ENCODE results near the gene POU3F3.
A peak's percentile ranks its signal among the peaks of the same experiment; 100 is the strongest.

Gene POU3F3

DNA sequence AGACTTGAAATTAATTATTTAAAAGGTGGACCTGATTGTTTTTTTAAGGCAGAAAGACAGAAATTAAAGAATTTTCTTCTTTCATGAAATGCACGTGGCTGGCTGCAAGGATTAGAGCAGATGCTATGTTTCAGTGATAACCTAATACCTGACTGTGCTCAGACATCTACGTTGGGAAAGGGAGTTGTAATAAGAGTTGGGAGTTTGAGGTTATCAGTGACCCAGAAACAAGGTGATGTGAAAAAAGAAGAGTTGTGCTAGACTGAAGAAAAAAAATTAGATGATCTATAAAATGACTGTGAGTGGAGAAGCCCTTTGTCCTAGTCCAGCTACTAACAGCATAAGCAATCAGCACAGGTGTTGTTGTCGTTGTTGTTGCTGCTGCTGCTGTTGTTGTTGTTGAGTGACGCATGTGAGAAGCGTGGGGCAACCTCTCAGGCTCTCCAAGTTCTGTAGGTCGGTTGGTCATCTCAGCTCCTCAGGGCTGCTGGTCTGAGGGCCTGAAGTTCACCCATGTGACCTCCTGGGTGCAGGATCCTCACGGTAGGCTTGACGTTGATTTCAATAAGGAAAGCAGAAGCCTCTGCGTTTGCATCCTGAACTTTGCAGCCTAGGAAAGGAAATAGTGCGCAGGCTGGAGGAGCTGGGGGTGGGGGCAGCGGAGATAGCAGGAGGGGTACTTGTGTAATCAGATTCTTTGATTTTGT lies 7.6 kb downstream of the POU3F3 start:
- ChIA-PET CTCF (interaction anchor here (2.5 kb wide), 1 partner anchor 9 kb away, joined by 11 read pairs; no protein-coding TSS in a partner anchor), POLR2A (no interaction called here)
- Histone ChIP-seq H3K4me3 (ENCODE audit: control insufficient read depth in 1 of 7, extremely low read depth in 1 of 7, insufficient read depth in 4 of 7, low read depth in 2 of 7, low read length in 6 of 7) (no peak overlapping the region), H3K4me1 (ENCODE audit: control extremely low read depth in 1 of 4, control insufficient read depth in 4 of 4, insufficient read depth in 4 of 4, low read length in 3 of 4) (peaks cover 0 to 23% (median 10%) of the 10 kb centered on the region in 4 experiments), H3K27ac (ENCODE audit: insufficient read depth in 1 of 2, low read depth in 1 of 2, low read length in 2 of 2, poor library complexity in 1 of 2, severe bottlenecking in 2 of 2) (no peak overlapping the region), H3K27me3 (replicated peaks in 2 of 5; ENCODE audit: control insufficient read depth in 4 of 5, insufficient read depth in 5 of 5, low read length in 4 of 5) (peaks cover 49 to 98% (median 69%) of the 10 kb centered on the region in 5 experiments), H3K9me3 (ENCODE audit: control extremely low read depth in 1 of 5, control insufficient read depth in 4 of 5, insufficient read depth in 2 of 5, low read depth in 1 of 5, low read length in 4 of 5) (no peaks in the 10 kb centered on the region), H3K36me3 (ENCODE audit: control insufficient read depth in 4 of 4, insufficient read depth in 4 of 4, low read length in 3 of 4) (no peaks in the 10 kb centered on the region)
- WGBS (ENCODE audit: insufficient coverage) = 3% methylated on average over 7 of the region's 11 CpGs
- DNase-seq = peak in 1 of 3 donors; percentile 10

DNA sequence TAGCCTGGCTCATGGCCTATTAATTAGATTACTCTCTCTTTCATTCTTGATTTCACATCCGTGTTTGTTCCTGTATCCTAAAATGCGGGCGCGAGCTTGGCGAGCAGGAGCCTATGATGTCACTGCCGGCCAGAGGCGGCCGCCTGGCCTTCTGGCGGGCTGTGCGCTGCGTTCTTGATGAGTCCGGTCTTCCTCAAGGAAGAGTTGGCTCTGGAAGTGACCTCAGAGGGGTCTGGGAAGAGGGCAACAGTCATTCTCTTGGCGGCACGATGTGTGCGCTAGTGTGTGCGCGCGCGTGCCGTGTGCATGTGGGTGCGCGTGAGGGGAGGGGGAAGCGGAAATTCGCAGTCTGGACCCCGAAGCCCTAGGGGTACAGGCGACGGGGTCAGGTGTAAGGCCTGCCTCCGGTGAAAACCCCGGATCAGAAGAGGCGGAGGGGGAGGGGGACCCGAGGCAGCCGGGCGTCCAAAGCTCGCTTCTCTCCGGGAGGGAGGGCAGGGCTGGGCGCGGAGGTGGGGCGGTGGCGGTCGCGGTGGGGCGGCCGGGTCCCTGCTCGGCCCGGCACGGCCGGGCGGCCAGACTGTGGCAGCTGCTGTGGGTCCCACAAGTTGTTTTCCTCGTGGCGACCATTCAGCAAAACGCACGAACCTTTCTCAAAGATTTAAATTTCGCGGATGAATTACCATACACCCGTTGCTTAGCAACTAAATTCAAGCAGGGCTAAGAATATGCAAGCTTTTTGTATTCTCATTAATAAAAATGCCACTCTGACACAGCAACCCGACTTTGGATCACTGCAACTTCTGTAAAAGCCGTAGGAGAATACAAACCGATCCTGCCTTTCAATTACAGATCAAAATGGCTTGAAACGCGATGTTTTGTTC lies 8.4 kb downstream of the POU3F3 start:
- H3K9me3 ChIP-seq (ENCODE audit: control extremely low read depth in 1 of 5, control insufficient read depth in 4 of 5, insufficient read depth in 2 of 5, low read depth in 1 of 5, low read length in 4 of 5) = no peaks in the 10 kb centered on the region
- H3K27me3 ChIP-seq (replicated peaks in 2 of 5; ENCODE audit: control insufficient read depth in 4 of 5, insufficient read depth in 5 of 5, low read length in 4 of 5) = peaks cover 55 to 98% (median 73%) of the 10 kb centered on the region in 5 experiments

DNA sequence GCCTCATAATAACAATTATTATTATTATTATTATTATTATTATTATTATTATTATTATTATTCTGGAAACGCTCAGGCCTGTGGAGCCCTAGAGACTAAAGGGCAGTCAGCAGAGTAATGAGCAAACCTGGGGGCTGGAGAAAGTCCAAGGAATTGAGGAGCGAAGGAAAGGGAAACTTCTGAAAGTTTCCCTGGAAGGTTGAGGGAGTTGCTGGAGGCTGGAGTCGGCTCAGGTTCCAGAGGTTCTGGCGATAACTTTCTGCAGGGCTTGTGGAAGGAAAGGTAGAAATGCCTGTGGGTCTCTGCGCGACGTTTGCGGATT lies 9.2 kb downstream of the POU3F3 start:
- H3K4me1 ChIP-seq (ENCODE audit: control extremely low read depth in 1 of 4, control insufficient read depth in 4 of 4, insufficient read depth in 4 of 4, low read length in 3 of 4) = peaks cover 0 to 21% (median 12%) of the 10 kb centered on the region in 4 experiments

More for the DNA sequence above, 8.4 kb downstream of the POU3F3 start:
- CTCF ChIA-PET = interaction anchor here (2.5 kb wide), 1 partner anchor 8 kb away, joined by 11 read pairs; no protein-coding TSS in a partner anchor
- WGBS (ENCODE audit: insufficient coverage) = 5% methylated on average over 51 of the region's 60 CpGs
- Histone ChIP-seq H3K27ac (ENCODE audit: insufficient read depth in 1 of 2, low read depth in 1 of 2, low read length in 2 of 2, poor library complexity in 1 of 2, severe bottlenecking in 2 of 2) (no peak overlapping the region), H3K4me1 (ENCODE audit: control extremely low read depth in 1 of 4, control insufficient read depth in 4 of 4, insufficient read depth in 4 of 4, low read length in 3 of 4) (peaks cover 0 to 20% (median 10%) of the 10 kb centered on the region in 4 experiments), H3K36me3 (ENCODE audit: control insufficient read depth in 4 of 4, insufficient read depth in 4 of 4, low read length in 3 of 4) (no peaks in the 10 kb centered on the region), H3K4me3 (ENCODE audit: control insufficient read depth in 1 of 7, extremely low read depth in 1 of 7, insufficient read depth in 4 of 7, low read depth in 2 of 7, low read length in 6 of 7) (peak overlapping the region in 2 of 7 experiments; percentile 33 to 54)
- peak in 2 of 3 donors; percentile 62 to 65 for DNase-seq
- POLR2A ChIA-PET = no interaction called here

DNA sequence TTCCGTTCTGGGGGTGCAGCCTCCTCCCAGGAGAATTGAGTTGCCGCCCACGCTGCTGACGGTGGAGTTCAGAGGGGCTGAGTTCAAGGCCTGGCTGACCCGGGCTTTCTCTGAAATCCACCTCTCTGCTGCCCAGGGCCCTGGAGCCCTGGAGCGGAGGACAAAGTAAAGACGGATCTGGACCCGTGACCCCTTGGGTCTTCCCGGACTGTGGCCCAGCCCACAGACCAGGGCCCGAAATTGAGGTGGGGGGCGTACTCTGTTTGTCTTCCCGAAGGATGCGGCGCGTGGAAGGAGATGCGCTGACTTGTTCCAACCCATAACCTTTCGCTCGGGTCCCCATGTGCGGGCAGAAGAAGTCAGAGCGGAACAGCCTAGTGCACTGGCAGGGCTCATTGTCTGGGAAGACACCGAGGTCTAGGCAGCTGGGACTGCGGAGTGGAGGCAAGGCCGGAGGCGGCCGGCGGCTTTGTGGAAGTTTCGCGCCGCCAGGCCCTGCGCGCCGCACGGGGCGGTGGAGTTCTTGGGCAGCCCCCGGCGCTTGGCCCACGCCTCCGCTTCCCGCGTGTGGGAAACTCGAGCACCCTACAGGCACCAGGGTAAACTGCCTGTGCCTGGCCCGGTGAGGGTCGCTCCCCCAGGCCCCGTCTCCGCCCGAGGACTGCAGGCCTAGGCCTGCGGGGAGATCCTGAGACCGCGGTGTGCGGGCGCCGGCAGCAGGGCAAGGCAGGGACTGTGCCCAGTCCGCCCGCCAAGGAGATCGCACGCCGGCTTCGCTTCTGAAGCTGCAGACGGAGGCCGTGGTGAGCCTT lies 9.8 kb downstream of the POU3F3 start:
- 6% methylated on average over 46 of the region's 60 CpGs for WGBS (ENCODE audit: insufficient coverage)
- peak in 1 of 3 donors; percentile 40 for DNase-seq
- no peak overlapping the region for H3K4me3 ChIP-seq (ENCODE audit: control insufficient read depth in 1 of 7, extremely low read depth in 1 of 7, insufficient read depth in 4 of 7, low read depth in 2 of 7, low read length in 6 of 7)
- H3K36me3 ChIP-seq (ENCODE audit: control insufficient read depth in 4 of 4, insufficient read depth in 4 of 4, low read length in 3 of 4) = no peaks in the 10 kb centered on the region
- no peak overlapping the region for H3K27ac ChIP-seq (ENCODE audit: insufficient read depth in 1 of 2, low read depth in 1 of 2, low read length in 2 of 2, poor library complexity in 1 of 2, severe bottlenecking in 2 of 2)
- peaks cover 60 to 98% (median 69%) of the 10 kb centered on the region in 5 experiments for H3K27me3 ChIP-seq (replicated peaks in 2 of 5; ENCODE audit: control insufficient read depth in 4 of 5, insufficient read depth in 5 of 5, low read length in 4 of 5)
- ChIA-PET POLR2A (no interaction called here), CTCF (interaction anchor here (1.3 kb wide), 1 partner anchor 13 kb away, joined by 4 read pairs; no protein-coding TSS in a partner anchor)
- H3K4me1 ChIP-seq (ENCODE audit: control extremely low read depth in 1 of 4, control insufficient read depth in 4 of 4, insufficient read depth in 4 of 4, low read length in 3 of 4) = peaks cover 0 to 21% (median 12%) of the 10 kb centered on the region in 4 experiments
- no peaks in the 10 kb centered on the region for H3K9me3 ChIP-seq (ENCODE audit: control extremely low read depth in 1 of 5, control insufficient read depth in 4 of 5, insufficient read depth in 2 of 5, low read depth in 1 of 5, low read length in 4 of 5)

More for the DNA sequence above, 9.2 kb downstream of the POU3F3 start:
- WGBS (ENCODE audit: insufficient coverage) = 14% methylated on average over 8 of the region's 8 CpGs
- ChIA-PET CTCF (no interaction called here), POLR2A (no interaction called here)
- DNase-seq = peak in 1 of 3 donors; percentile 4
- Histone ChIP-seq H3K27me3 (replicated peaks in 2 of 5; ENCODE audit: control insufficient read depth in 4 of 5, insufficient read depth in 5 of 5, low read length in 4 of 5) (peaks cover 55 to 98% (median 68%) of the 10 kb centered on the region in 5 experiments), H3K4me3 (ENCODE audit: control insufficient read depth in 1 of 7, extremely low read depth in 1 of 7, insufficient read depth in 4 of 7, low read depth in 2 of 7, low read length in 6 of 7) (no peak overlapping the region), H3K27ac (ENCODE audit: insufficient read depth in 1 of 2, low read depth in 1 of 2, low read length in 2 of 2, poor library complexity in 1 of 2, severe bottlenecking in 2 of 2) (no peak overlapping the region), H3K36me3 (ENCODE audit: control insufficient read depth in 4 of 4, insufficient read depth in 4 of 4, low read length in 3 of 4) (no peaks in the 10 kb centered on the region), H3K9me3 (ENCODE audit: control extremely low read depth in 1 of 5, control insufficient read depth in 4 of 5, insufficient read depth in 2 of 5, low read depth in 1 of 5, low read length in 4 of 5) (no peaks in the 10 kb centered on the region)

DNA sequence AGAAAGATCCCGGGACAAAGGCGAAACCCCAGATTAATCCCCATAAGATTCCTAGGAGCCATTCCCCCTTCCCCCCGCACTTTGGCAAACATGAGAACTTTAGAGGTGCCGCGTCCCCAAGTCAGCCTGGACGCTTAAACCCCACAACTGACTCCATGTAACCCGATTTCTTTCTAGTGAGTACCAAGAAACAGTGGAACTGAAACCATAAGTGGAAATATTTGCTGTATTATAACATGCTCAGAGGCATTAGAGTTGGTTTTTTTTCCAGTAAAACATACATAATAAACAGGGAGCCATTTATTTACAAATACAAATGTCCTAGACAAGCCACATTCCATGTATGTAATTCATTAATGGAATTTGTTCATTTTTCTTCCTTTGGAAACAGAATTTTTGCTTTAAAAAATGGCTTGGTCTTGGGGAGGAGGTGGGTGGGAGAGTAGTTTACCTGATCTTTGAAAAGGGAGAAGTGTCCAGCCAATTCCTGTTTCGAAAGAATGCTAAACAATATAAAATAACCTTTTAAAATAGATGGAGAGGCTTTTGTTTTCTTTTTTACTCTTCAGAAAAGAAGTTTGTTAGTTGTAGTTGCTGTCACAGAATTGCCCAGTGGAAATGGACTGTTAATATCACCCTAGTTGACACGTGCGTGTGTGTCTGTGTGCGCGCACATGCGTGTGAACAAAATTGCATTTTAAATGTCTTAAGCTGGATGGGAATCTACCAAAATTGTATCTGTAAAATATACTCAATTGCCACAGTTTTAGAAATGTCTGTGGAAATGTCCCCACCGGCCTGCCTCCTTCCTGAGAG lies 10.6 kb downstream of the POU3F3 start:
- Histone ChIP-seq H3K4me1 (ENCODE audit: control extremely low read depth in 1 of 4, control insufficient read depth in 4 of 4, insufficient read depth in 4 of 4, low read length in 3 of 4) (peaks cover 0 to 21% (median 12%) of the 10 kb centered on the region in 4 experiments), H3K4me3 (ENCODE audit: control insufficient read depth in 1 of 7, extremely low read depth in 1 of 7, insufficient read depth in 4 of 7, low read depth in 2 of 7, low read length in 6 of 7) (no peak overlapping the region), H3K27ac (ENCODE audit: insufficient read depth in 1 of 2, low read depth in 1 of 2, low read length in 2 of 2, poor library complexity in 1 of 2, severe bottlenecking in 2 of 2) (no peak overlapping the region), H3K27me3 (replicated peaks in 2 of 5; ENCODE audit: control insufficient read depth in 4 of 5, insufficient read depth in 5 of 5, low read length in 4 of 5) (peaks cover 57 to 98% (median 66%) of the 10 kb centered on the region in 5 experiments), H3K9me3 (ENCODE audit: control extremely low read depth in 1 of 5, control insufficient read depth in 4 of 5, insufficient read depth in 2 of 5, low read depth in 1 of 5, low read length in 4 of 5) (no peaks in the 10 kb centered on the region), H3K36me3 (ENCODE audit: control insufficient read depth in 4 of 4, insufficient read depth in 4 of 4, low read length in 3 of 4) (no peaks in the 10 kb centered on the region)
- 16% methylated on average over 4 of the region's 14 CpGs for WGBS (ENCODE audit: insufficient coverage)
- POLR2A ChIA-PET = no interaction called here
- CTCF ChIA-PET = interaction anchor here (1.0 to 3.6 kb wide), 3 partner anchors 14 to 32 kb away, joined by 3 to 34 read pairs (median 4); no protein-coding TSS in a partner anchor
- peak in 1 of 3 donors; percentile 5 for DNase-seq

DNA sequence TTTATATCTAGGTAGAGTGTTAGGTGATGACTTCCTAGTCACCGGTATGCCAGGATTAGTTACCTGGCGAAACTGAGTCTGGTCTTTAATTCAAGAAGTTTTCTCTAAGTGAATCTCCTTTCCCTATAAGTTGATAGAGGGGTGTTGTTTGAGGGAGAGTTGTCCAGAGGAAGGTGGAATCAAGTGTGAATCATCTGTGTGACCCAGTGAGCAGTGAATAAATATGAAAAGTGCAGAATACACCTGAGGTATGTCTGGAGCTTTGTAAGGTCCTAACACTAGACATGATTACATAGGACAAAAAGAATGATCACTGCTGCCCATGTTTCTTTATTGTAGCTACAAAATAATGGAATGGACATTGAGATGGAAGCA lies 11.2 kb downstream of the POU3F3 start:
- Histone ChIP-seq H3K4me3 (ENCODE audit: control insufficient read depth in 1 of 7, extremely low read depth in 1 of 7, insufficient read depth in 4 of 7, low read depth in 2 of 7, low read length in 6 of 7) (no peak overlapping the region), H3K9me3 (ENCODE audit: control extremely low read depth in 1 of 5, control insufficient read depth in 4 of 5, insufficient read depth in 2 of 5, low read depth in 1 of 5, low read length in 4 of 5) (no peaks in the 10 kb centered on the region), H3K27ac (ENCODE audit: insufficient read depth in 1 of 2, low read depth in 1 of 2, low read length in 2 of 2, poor library complexity in 1 of 2, severe bottlenecking in 2 of 2) (no peak overlapping the region), H3K36me3 (ENCODE audit: control insufficient read depth in 4 of 4, insufficient read depth in 4 of 4, low read length in 3 of 4) (no peaks in the 10 kb centered on the region), H3K4me1 (ENCODE audit: control extremely low read depth in 1 of 4, control insufficient read depth in 4 of 4, insufficient read depth in 4 of 4, low read length in 3 of 4) (peaks cover 0 to 21% (median 12%) of the 10 kb centered on the region in 4 experiments), H3K27me3 (replicated peaks in 2 of 5; ENCODE audit: control insufficient read depth in 4 of 5, insufficient read depth in 5 of 5, low read length in 4 of 5) (peaks cover 52 to 98% (median 66%) of the 10 kb centered on the region in 5 experiments)
- no CpG with 5 or more reads among the region's 2 CpGs for WGBS (ENCODE audit: insufficient coverage)
- CTCF ChIA-PET = interaction anchor here (1.0 to 3.6 kb wide), 3 partner anchors 16 to 125 kb away, joined by 3 to 34 read pairs (median 3); no protein-coding TSS in a partner anchor
- peak in 1 of 3 donors; percentile 6 for DNase-seq
- POLR2A ChIA-PET = no interaction called here
